LNCAP (cell line): Measurements from ENCODE around the gene SCN4B.

Source experiments
- CTCF ChIP-seq: fragments of 450-650 bp; IDR thresholded peaks from 2 replicates; pipeline ENCODE4 v1.5.1; 2017; ENCODE audit warnings: mild to moderate bottlenecking

Gene SCN4B

DNA sequence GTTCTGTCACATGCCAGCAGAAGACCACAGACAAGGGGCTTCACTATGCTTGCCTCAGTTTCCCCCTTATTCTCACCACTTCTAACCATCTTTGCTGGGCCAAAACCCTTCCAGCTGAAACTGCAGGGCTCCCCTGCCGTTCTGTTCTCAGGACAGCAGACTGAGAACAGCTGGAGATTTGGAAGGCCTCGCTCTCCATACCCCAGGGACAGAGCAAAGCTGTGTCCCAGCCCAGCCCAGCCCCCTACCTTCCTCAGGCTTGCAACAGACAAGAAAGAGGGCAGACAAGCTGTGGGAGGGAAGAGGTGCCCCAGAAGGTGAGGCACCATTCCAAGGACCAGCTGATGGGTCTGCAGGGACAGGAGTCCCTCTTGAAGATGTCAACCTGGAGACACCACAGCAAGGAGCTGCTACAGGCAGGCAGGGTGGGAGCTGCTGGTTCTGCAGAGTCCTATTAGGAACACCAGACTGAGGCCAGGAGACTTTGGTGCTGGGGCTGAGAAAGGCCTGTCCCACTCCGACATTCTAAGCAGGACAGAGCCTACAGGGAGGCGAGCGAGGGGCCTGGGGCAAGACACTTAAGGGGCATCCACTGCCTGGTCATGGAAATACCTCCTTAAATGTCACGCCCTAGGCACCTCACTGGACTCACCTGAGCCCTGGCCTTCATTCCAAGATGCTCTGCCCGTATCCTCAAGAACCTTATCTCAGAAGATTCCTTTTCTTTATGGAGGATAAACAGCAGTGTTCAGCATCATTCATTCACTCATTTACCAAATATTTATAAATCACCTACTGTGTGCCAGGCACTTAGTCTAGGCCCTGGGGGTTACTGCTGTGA lies 16.9 kb upstream of the SCN4B start:
- TF ChIP-seq CTCF: no peak

DNA sequence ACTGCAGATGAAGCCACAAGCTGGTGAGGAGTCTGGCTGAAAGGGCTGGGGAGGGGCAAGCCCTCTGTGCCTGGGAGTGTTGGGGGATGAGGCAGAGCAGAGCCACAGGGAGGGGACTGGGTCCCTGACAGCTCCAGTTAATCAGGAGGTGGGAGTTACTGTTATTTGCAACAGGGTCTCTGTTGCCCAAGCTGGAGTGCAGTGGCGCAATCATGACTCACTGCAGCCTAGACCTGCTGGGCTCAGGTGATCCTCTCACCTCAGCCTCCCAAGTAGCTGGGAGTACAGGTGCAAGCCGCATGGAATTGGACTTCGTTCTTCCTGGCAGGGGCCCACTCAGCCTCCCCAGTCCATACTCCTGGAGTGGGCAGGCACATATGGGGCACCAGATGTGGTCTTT lies 16.1 kb upstream of the SCN4B start:
- TF ChIP-seq CTCF: no peak

GRCh38 chr11:118168316-118168715 lies 15.7 kb upstream of the SCN4B start:
- no peak for TF ChIP-seq CTCF

DNA sequence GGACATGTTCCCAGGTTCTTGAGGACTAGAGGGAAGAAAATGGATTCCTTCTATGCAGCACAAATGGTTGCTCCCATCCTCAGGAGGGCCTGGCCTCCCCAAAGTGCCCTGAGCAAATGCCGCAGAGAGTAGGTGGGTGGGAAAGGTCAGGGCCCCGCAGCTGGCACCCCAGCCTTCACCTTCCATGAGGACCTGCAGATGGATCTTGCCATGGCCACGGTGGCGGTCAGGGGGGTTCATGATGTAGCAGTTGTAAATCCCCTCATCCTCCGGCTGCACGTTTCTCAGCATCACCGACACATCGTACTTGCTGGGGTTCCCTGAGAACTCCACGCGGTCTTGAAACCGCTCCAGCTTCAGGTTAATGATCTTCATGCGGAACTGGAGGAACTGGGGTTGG lies 15.3 kb upstream of the SCN4B start:
- TF ChIP-seq CTCF: no peak

DNA sequence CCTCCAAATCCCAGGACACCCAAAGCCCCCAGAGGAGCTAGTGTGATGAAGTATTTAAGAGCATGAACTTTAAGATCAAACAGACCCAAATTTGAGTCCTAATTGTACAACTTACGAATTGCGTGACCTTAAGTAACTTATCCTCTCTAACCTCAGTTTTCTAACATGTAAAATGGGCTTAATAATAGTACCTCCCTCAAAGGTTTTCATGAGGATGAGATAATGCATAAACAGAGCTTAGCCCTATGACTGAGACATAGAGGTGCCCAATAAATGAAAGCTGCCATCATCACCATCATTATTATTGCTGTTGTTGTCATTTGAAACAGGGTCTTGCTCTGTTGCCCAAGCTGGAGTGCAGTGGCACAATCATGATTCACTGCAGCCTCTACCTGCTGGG lies 14.6 kb upstream of the SCN4B start:
- no peak for TF ChIP-seq CTCF

- no peak for TF ChIP-seq CTCF
Measured at GRCh38 chr11:118166641-118167040, 14.0 kb upstream of the SCN4B start.

DNA sequence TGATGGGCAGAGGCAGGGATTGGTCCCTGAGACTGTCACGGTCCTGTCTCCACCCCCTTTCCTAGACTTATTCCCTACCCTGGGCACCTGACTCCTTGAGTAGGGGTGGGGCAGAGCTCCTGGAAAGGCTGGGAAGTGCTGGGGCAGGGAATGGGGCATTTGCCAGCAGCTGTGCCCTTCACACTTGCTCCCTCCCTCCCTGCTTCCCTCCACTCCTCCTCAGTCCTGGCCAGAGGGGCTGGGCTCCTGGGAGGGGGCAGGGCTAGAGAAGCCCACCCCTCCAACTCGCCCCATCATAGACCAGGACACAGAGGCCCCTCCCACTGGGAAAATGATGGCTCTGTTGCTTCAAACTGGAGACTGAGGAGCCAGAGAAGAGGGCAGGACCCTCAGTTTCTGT lies 12.3 kb upstream of the SCN4B start:
- TF ChIP-seq CTCF: no peak

DNA sequence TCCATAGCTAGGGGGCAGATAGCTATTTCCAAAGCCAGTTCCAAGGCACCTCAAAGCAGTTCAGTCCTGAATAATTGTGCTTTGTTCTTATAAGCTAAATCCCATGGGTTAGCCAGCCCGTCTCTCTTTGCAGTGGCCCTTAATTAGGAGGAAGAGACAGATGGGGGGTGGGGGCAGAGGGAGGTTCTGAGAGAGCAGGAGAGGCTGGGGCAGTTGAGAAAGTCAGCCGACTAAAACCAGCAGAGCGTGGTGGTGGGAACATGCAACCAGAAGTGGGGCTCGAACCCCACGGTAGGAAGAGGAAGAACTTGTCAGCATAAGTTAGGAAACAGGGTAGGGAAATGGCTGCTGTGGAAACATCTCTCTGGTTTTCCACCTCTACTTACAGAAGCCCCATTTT lies 10.9 kb upstream of the SCN4B start:
- TF ChIP-seq CTCF: no peak
